Measurements from ENCODE around the gene CCL26. TPM values are rescaled to one million over a fixed set of nuclear protein-coding genes. Genes with fewer than 3 reads are reported as not detected.

CCL26 gene
- total and polyA plus RNA-seq, 10 of the 15 experiments (the other 5 are each of a cell fraction or from before 2014, with no cell fraction given) = not detected

DNA sequence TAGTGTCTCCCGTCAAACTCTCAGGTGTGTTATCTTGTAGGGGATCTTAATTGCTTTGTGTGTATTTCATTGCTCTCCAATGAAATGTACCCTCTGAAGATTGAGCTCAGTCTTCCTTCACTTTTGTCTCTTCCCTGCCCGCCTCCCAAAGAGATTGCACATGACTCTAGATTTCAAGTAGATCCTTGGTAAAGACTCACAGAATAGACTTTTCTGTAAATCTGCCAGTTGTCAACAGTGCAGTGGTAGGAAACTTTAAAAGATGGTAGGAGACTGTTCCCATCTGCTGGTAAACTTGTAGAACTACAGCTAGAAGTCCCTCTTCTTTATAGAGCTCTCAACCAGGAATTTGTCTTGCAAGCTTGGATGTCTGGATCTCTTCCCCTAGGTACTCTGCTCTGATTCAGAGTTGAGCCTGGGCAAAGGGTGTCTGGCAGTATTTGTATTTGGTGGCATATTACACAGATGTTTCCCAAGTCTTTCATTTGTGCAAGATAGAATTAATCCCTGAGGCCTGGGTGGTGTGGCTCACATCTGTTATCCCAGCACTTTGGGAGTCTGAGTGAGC lies 9.6 kb downstream of the CCL26 start:
- intact Hi-C loops (cut with micrococcal nuclease; ENCODE audit: unreplicated experiment) = loop anchor here (5.0 kb wide), 1 partner anchor 120 kb away; no protein-coding TSS in a partner anchor
- ATAC-seq (peak; percentile 92), DNase-seq (ENCODE audit: low read depth, low spot score) (peak; percentile 40), FAIRE-seq (no peak)
- POLR2A ChIA-PET = no interaction called here
- SMC1A ChIA-PET (ENCODE audit: uncharacterized antibody, unreplicated experiment) = interaction anchor here (0.5 to 2.4 kb wide), 20 partner anchors 9 to 689 kb away, joined by 3 to 14 read pairs (median 4); partner anchors contain the start of genes CCL26 and RCC1L
- Histone ChIP-seq H3K9me3 (replicated peaks; ENCODE audit: control insufficient read depth, insufficient read depth, low read length) (no peaks in the 10 kb centered on the region; the same call in 2 of the 3 replicates), H3K4me1 (ENCODE audit: control insufficient read depth, insufficient read depth, low read length) (no peaks in the 10 kb centered on the region), H2AFZ (ENCODE audit: control insufficient read depth, low read depth, low read length) (no peak overlapping the region), H3K27ac (ENCODE audit: control insufficient read depth, insufficient read depth) (no peak overlapping the region), H3K4me3 (no peak overlapping the region), H3K79me2 (ENCODE audit: control insufficient read depth, insufficient read depth, low read length) (no peaks in the 10 kb centered on the region), H3K36me3 (ENCODE audit: control insufficient read depth in 2 of 2, insufficient read depth in 2 of 2, low read length in 1 of 2) (no peaks in the 10 kb centered on the region), H3K4me2 (ENCODE audit: control insufficient read depth, insufficient read depth) (no peak overlapping the region), H3K27me3 (replicated peaks in 1 of 2; ENCODE audit: control insufficient read depth in 2 of 2, insufficient read depth in 2 of 2, low read length in 1 of 2) (no peaks in the 10 kb centered on the region), H4K20me1 (ENCODE audit: control insufficient read depth, insufficient read depth) (no peaks in the 10 kb centered on the region), H3K9ac (ENCODE audit: control insufficient read depth, insufficient read depth, low read length) (no peak overlapping the region)
- WGBS (ENCODE audit: insufficient coverage, insufficient replicate concordance, low lambda C conversion rate, missing lambda C conversion rate) = 50% methylated on average over 2 of the region's 2 CpGs
- no TSS peak for BruUV-seq (replicated peaks)
- RAD21 ChIA-PET (ENCODE audit: unreplicated experiment) = interaction anchor here (0.6 to 2.0 kb wide), 22 partner anchors 9 to 314 kb away, joined by 3 to 17 read pairs (median 4); partner anchors contain the start of gene HIP1
- in situ Hi-C loops (cut with MboI) = loop anchor here (25.0 kb wide), 1 partner anchor 700 kb away; the partner anchor contains the start of gene RCC1L
- CTCF ChIA-PET = interaction anchor here (0.6 to 4.0 kb wide), 31 partner anchors 8 to 692 kb away, joined by 3 to 24 read pairs (median 4); partner anchors contain the start of genes HIP1 and RCC1L
- TF ChIP-seq, protein P1, sequence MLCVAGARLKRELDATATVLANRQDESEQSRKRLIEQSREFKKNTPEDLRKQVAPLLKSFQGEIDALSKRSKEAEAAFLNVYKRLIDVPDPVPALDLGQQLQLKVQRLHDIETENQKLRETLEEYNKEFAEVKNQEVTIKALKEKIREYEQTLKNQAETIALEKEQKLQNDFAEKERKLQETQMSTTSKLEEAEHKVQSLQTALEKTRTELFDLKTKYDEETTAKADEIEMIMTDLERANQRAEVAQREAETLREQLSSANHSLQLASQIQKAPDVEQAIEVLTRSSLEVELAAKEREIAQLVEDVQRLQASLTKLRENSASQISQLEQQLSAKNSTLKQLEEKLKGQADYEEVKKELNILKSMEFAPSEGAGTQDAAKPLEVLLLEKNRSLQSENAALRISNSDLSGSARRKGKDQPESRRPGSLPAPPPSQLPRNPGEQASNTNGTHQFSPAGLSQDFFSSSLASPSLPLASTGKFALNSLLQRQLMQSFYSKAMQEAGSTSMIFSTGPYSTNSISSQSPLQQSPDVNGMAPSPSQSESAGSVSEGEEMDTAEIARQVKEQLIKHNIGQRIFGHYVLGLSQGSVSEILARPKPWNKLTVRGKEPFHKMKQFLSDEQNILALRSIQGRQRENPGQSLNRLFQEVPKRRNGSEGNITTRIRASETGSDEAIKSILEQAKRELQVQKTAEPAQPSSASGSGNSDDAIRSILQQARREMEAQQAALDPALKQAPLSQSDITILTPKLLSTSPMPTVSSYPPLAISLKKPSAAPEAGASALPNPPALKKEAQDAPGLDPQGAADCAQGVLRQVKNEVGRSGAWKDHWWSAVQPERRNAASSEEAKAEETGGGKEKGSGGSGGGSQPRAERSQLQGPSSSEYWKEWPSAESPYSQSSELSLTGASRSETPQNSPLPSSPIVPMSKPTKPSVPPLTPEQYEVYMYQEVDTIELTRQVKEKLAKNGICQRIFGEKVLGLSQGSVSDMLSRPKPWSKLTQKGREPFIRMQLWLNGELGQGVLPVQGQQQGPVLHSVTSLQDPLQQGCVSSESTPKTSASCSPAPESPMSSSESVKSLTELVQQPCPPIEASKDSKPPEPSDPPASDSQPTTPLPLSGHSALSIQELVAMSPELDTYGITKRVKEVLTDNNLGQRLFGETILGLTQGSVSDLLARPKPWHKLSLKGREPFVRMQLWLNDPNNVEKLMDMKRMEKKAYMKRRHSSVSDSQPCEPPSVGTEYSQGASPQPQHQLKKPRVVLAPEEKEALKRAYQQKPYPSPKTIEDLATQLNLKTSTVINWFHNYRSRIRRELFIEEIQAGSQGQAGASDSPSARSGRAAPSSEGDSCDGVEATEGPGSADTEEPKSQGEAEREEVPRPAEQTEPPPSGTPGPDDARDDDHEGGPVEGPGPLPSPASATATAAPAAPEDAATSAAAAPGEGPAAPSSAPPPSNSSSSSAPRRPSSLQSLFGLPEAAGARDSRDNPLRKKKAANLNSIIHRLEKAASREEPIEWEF (IDR thresholded peaks at IDR 0.05; ENCODE audit: insufficient replicate concordance, low read depth, low read length) = no peak
- TF ChIP-seq YY1 (IDR thresholded peaks at IDR 0.05; ENCODE audit: low read depth, low read length) (0 out of 2 replicates have a peak, but pooled peaks have one; percentile 12), MEF2A (IDR thresholded peaks at IDR 0.05; ENCODE audit: insufficient read depth, low read depth, low read length) (no peak), NR2C2 (IDR thresholded peaks at IDR 0.05; ENCODE audit: borderline replicate concordance, control insufficient read depth, insufficient read length, low read depth) (no peak), MTA3 (IDR thresholded peaks at IDR 0.05; ENCODE audit: borderline replicate concordance, low read length) (no peak), PML (IDR thresholded peaks at IDR 0.05; ENCODE audit: low read length) (no peak), SMC3 (IDR thresholded peaks at IDR 0.05; ENCODE audit: borderline replicate concordance, low read length) (peak; percentile 96), HDAC2 (IDR thresholded peaks at IDR 0.05) (no peak), PAX8 (IDR thresholded peaks at IDR 0.05) (no peak), POLR2AphosphoS5 (IDR thresholded peaks at IDR 0.05; ENCODE audit: low read length) (no peak)
- TF ChIP-seq, protein P2, sequence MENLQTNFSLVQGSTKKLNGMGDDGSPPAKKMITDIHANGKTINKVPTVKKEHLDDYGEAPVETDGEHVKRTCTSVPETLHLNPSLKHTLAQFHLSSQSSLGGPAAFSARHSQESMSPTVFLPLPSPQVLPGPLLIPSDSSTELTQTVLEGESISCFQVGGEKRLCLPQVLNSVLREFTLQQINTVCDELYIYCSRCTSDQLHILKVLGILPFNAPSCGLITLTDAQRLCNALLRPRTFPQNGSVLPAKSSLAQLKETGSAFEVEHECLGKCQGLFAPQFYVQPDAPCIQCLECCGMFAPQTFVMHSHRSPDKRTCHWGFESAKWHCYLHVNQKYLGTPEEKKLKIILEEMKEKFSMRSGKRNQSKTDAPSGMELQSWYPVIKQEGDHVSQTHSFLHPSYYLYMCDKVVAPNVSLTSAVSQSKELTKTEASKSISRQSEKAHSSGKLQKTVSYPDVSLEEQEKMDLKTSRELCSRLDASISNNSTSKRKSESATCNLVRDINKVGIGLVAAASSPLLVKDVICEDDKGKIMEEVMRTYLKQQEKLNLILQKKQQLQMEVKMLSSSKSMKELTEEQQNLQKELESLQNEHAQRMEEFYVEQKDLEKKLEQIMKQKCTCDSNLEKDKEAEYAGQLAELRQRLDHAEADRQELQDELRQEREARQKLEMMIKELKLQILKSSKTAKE (IDR thresholded peaks at IDR 0.05; ENCODE audit: low read depth, poor library complexity, severe bottlenecking) = peak; percentile 24
- TF ChIP-seq, protein P3, sequence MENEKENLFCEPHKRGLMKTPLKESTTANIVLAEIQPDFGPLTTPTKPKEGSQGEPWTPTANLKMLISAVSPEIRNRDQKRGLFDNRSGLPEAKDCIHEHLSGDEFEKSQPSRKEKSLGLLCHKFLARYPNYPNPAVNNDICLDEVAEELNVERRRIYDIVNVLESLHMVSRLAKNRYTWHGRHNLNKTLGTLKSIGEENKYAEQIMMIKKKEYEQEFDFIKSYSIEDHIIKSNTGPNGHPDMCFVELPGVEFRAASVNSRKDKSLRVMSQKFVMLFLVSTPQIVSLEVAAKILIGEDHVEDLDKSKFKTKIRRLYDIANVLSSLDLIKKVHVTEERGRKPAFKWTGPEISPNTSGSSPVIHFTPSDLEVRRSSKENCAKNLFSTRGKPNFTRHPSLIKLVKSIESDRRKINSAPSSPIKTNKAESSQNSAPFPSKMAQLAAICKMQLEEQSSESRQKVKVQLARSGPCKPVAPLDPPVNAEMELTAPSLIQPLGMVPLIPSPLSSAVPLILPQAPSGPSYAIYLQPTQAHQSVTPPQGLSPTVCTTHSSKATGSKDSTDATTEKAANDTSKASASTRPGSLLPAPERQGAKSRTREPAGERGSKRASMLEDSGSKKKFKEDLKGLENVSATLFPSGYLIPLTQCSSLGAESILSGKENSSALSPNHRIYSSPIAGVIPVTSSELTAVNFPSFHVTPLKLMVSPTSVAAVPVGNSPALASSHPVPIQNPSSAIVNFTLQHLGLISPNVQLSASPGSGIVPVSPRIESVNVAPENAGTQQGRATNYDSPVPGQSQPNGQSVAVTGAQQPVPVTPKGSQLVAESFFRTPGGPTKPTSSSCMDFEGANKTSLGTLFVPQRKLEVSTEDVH (IDR thresholded peaks at IDR 0.05; ENCODE audit: low read depth, partially characterized antibody) = no peak

All from GM12878 (cell line).